DMS53 (cell line): ENCODE measurements around the gene DPAGT1.

Experiments
- DNase-seq: peaks from one replicate; lab custom pipeline; 2025; lab: John Stamatoyannopoulos, UW

The DPAGT1 gene

GRCh38 chr11:119057000-119057769 is 44.5 kb downstream of the DPAGT1 start, which contains the start of gene HYOU1:
HYOU1 (minus strand) TSS chr11:119057205; CDS start chr11:119056160, 1,045 bp downstream.
- DNase-seq: peak; percentile 99

DNA sequence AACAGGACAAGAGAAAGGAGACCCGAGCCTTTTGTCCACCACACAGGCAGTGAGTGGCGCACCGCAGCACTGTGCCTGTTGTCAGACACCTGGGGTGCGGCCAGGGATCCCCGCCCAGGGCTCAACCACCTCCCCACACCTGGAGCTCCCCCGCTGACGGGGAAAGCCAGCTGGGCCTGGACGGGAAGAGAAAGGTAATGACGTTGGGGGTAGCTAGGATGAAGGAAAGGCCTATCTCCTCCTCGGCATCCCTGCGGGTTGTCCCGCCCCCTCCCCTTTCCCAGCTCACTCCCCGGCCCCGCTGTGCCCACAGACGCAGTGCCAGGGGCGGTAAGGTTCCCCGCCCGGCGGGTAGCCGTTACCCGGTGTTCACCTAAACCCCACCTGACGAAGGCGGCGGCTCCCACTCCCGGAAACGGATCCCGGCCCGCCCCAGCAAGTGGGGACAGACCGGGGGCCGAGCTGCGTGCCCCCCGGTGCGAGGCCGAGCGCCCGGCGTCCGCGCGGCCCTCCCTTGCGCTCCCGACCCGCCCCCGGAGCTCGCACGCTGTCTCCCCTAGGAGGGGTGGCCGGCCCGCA is 45.1 kb downstream of the DPAGT1 start:
- DNase-seq: peak; percentile 73

DNA sequence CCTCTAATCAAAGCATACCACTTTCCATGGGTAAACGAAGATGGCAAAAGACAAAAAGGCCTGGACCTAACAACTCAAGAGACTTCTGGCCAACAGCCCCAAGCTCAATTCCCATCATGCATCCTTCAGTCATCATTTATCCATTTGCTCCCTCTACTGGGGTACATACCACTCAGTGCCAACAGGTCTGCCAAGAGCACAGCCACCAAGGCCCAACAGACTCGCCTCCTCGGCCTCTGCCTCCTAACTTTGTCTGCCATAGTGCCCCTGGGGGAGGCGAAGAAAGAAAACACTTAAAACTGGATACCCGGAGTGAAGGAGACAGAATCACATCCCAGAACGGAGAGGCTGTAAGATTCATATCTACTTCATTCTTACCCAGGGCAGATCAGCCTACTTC is 45.8 kb downstream of the DPAGT1 start:
- peak; percentile 52 for DNase-seq

GRCh38 chr11:119054418-119054817 is 47.2 kb downstream of the DPAGT1 start:
- DNase-seq: no peak

- no peak for DNase-seq
These were observed 49.4 kb downstream of the DPAGT1 start for GRCh38 chr11:119052163-119052814.

DNA sequence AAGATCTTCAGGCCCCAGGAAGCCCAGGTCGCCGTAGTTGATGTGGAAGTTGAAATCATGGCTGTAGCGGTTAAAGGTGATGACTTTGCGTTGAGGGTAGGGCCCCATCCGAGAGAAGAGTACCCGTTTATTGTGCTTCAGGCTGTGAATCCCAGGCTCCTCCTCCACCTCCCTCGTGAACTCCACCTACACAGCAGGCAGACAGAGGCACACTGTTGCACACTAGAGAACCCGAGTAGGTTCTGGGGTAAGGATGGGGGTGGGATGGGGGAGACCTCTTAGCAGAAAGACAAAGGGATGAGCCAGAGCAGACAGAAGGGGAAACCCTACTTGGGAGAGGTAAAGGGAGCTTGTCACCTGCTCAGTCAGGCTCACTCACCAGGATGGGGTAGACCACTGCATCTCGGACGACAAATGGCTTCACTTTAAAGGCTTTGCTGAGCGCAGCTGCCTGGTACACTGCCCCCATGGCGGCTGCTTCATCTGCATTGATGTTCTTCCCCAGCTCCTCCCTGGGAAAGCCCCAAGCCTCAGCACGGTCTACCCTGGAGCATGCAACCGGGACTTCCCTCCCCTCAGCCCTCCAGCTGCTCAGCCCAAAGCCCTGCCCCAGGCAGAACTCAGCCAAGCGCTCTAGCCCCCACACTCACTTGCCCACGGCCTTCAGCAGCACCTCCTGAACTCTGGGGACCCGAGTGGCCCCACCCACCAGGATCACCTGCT is 50.1 kb downstream of the DPAGT1 start:
- no peak for DNase-seq

GRCh38 chr11:119049081-119049480 is 52.6 kb downstream of the DPAGT1 start:
- DNase-seq: no peak

- DNase-seq: no peak
These were observed 53.0 kb downstream of the DPAGT1 start for GRCh38 chr11:119048644-119049043.

DNA sequence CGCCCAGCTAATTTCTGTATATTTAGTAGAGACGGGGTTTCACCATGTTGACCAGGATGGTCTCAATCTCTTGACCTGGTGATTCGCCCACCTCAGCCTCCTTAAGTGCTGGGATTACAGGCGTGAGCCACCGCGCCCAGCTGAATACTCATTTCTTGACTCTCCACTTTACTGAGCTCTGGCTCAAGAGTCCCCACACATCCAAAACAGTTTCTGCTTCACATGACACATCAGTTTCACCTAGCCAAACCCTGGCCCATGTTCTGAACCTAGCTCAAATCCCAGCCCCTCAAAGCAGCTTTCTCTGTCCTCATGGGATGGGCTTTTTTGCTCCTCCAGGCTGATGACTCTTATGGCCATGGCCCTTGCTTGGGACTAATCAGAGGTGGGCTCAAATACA is 54.4 kb downstream of the DPAGT1 start:
- no peak for DNase-seq
